Measurements from ENCODE around the gene ATOX1. TPM values are rescaled to one million over a fixed set of nuclear protein-coding genes. Genes with fewer than 3 reads are reported as not detected.

ATOX1 gene
- total RNA-seq, 1 experiment from 2014 or later = 202 TPM

- BruUV-seq (replicated peaks) = no TSS peak
- DNase-seq (ENCODE audit: low read depth, low spot score) (no peak), ATAC-seq (no peak)
- in situ Hi-C loops (cut with HindIII; ENCODE audit: low pct_unique_long_range_greater_than_20kb, low sequenced_read_pairs) (no loop called here), intact Hi-C loops (cut with micrococcal nuclease; ENCODE audit: unreplicated experiment) (no loop called here)
- Histone ChIP-seq H3K4me1 (ENCODE audit: control insufficient read depth, insufficient read depth, low read length) (peaks cover 32% of the 10 kb centered on the region), H3K9me3 (ENCODE audit: control insufficient read depth, insufficient read depth, low read depth, low read length) (no peaks in the 10 kb centered on the region), H3K27me3 (ENCODE audit: control insufficient read depth, insufficient read depth, low read length) (no peaks in the 10 kb centered on the region), H3K27ac (ENCODE audit: low read length) (peak overlapping the region; percentile 90), H3K4me3 (ENCODE audit: low read depth in 2 of 2, low read length in 2 of 2) (no peak overlapping the region), H3K36me3 (ENCODE audit: control insufficient read depth, insufficient read depth, low read length) (no peaks in the 10 kb centered on the region)
- CTCF ChIA-PET = no interaction called here
- TF ChIP-seq CTCF (IDR thresholded peaks at IDR 0.05) = no peak
- TF ChIP-seq, protein P1, sequence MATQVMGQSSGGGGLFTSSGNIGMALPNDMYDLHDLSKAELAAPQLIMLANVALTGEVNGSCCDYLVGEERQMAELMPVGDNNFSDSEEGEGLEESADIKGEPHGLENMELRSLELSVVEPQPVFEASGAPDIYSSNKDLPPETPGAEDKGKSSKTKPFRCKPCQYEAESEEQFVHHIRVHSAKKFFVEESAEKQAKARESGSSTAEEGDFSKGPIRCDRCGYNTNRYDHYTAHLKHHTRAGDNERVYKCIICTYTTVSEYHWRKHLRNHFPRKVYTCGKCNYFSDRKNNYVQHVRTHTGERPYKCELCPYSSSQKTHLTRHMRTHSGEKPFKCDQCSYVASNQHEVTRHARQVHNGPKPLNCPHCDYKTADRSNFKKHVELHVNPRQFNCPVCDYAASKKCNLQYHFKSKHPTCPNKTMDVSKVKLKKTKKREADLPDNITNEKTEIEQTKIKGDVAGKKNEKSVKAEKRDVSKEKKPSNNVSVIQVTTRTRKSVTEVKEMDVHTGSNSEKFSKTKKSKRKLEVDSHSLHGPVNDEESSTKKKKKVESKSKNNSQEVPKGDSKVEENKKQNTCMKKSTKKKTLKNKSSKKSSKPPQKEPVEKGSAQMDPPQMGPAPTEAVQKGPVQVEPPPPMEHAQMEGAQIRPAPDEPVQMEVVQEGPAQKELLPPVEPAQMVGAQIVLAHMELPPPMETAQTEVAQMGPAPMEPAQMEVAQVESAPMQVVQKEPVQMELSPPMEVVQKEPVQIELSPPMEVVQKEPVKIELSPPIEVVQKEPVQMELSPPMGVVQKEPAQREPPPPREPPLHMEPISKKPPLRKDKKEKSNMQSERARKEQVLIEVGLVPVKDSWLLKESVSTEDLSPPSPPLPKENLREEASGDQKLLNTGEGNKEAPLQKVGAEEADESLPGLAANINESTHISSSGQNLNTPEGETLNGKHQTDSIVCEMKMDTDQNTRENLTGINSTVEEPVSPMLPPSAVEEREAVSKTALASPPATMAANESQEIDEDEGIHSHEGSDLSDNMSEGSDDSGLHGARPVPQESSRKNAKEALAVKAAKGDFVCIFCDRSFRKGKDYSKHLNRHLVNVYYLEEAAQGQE (IDR thresholded peaks at IDR 0.05; ENCODE audit: insufficient read depth in 1 of 2, low read depth in 2 of 2, low read length in 1 of 2) = no peak
- no peak for TF ChIP-seq POLR2AphosphoS5 (IDR thresholded peaks at IDR 0.05; ENCODE audit: low read depth, low read length)
- no peak for TF ChIP-seq SIN3A (IDR thresholded peaks at IDR 0.05; ENCODE audit: borderline replicate concordance, insufficient read depth, low read depth, low read length)
- TF ChIP-seq TCF7L2 (IDR thresholded peaks at IDR 0.05; ENCODE audit: low read depth, low read length) = no peak
- POLR2A ChIA-PET = interaction anchor here (0.7 kb wide), 1 partner anchor 52 kb away, joined by 3 read pairs; no protein-coding TSS in a partner anchor
These were observed 21.0 kb downstream of the ATOX1 start for GRCh38 chr5:151737431-151737830.

DNA sequence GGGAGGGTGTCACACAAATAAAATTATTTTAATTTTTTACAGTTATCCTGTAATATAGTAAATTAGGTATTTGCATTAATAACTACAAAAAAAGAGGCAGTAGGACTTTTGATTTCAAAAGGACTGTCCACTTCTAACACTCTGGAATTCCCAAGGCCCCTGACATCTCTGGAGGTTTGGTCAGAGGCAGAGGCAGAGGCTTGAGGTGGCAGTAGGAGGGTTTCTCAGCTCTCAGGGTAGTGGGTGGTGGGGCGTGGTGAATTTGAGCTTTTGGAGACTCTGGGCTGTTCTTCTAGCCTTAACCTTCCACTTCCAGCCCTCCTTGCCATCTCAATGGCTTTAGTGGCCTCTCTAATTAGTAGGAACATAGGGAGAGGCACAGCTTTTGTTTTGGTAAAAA lies 22.8 kb downstream of the ATOX1 start:
- TF ChIP-seq POLR2AphosphoS5 (IDR thresholded peaks at IDR 0.05; ENCODE audit: low read depth, low read length) (no peak), SIN3A (IDR thresholded peaks at IDR 0.05; ENCODE audit: borderline replicate concordance, insufficient read depth, low read depth, low read length) (no peak)
- TF ChIP-seq, protein P1 (IDR thresholded peaks at IDR 0.05; ENCODE audit: insufficient read depth in 1 of 2, low read depth in 2 of 2, low read length in 1 of 2) = no peak
- ATAC-seq (no peak), DNase-seq (ENCODE audit: low read depth, low spot score) (no peak)
- Histone ChIP-seq H3K9me3 (ENCODE audit: control insufficient read depth, insufficient read depth, low read depth, low read length) (no peaks in the 10 kb centered on the region), H3K27me3 (ENCODE audit: control insufficient read depth, insufficient read depth, low read length) (no peaks in the 10 kb centered on the region), H3K36me3 (ENCODE audit: control insufficient read depth, insufficient read depth, low read length) (no peaks in the 10 kb centered on the region), H3K4me1 (ENCODE audit: control insufficient read depth, insufficient read depth, low read length) (peaks cover 16% of the 10 kb centered on the region), H3K27ac (ENCODE audit: low read length) (peak overlapping the region; percentile 58; the same call in 1 of the 2 replicates), H3K4me3 (ENCODE audit: low read depth in 2 of 2, low read length in 2 of 2) (no peak overlapping the region)
- CTCF ChIA-PET = interaction anchor here (0.7 to 2.2 kb wide), 2 partner anchors 49 to 77 kb away, joined by 3 to 6 read pairs; no protein-coding TSS in a partner anchor
- POLR2A ChIA-PET = no interaction called here
- intact Hi-C loops (cut with micrococcal nuclease; ENCODE audit: unreplicated experiment) (no loop called here), in situ Hi-C loops (cut with HindIII; ENCODE audit: low pct_unique_long_range_greater_than_20kb, low sequenced_read_pairs) (no loop called here)
- no TSS peak for BruUV-seq (replicated peaks)
